Activated naive CD4-positive, alpha-beta T cell treated with anti-CD3 and anti-CD28 coated beads for 36 hours (primary cell): Measurements from ENCODE around the gene NPIPB6. TPM values are rescaled to one million over a fixed set of nuclear protein-coding genes. Genes with fewer than 3 reads are reported as not detected.
"Not testable (repeated sequence)": the region's sequence is repeated elsewhere in the genome, so short reads cannot be mapped to it uniquely, and the experiment has no call there.

Experiments
- CTCF ChIA-PET: fragments of 350-600 bp; sonication (Branson Sonifier 250); formaldehyde crosslinking; loops from one replicate; lab custom pipeline; 2021; ENCODE audit warnings: antibody characterized with exemption; lab: Charles Lee
- DNase-seq: peaks from one replicate; pipeline ENCODE4 v3.0.0-alpha.2; 2020
- H3K27ac Mint-ChIP-seq: one replicate; pipeline ENCODE4 v1.8.0; 2021; ENCODE audit warnings: mild to moderate bottlenecking, mixed read lengths
- H3K27me3 Mint-ChIP-seq: one replicate; pipeline ENCODE4 v1.8.0; 2021; ENCODE audit warnings: low read depth, mixed read lengths
- H3K36me3 Mint-ChIP-seq: one replicate; pipeline ENCODE4 v1.8.0; 2021; ENCODE audit warnings: low read depth, mixed read lengths
- H3K4me1 Mint-ChIP-seq: one replicate; pipeline ENCODE4 v1.8.0; 2021; ENCODE audit warnings: low read depth, mixed read lengths
- H3K4me3 Mint-ChIP-seq: one replicate; pipeline ENCODE4 v1.8.0; 2021; ENCODE audit warnings: mild to moderate bottlenecking, moderate library complexity, mixed read lengths
- H3K9me3 Mint-ChIP-seq: one replicate; pipeline ENCODE4 v1.8.0; 2021; ENCODE audit warnings: mixed read lengths
- intact Hi-C: fragments of 100-400 bp; cut with micrococcal nuclease; formaldehyde crosslinking; loops from one replicate; pipeline ENCODE4 v1.15.1; 2023
- total RNA-seq, 2 experiments: library from RNA; stranded (reverse); gene quantifications; one replicate each; pipeline ENCODE4 v1.2.3, GENCODE V29; 2021

Gene NPIPB6
- 1 to 10 TPM; 2.0 TPM for total RNA-seq

DNA sequence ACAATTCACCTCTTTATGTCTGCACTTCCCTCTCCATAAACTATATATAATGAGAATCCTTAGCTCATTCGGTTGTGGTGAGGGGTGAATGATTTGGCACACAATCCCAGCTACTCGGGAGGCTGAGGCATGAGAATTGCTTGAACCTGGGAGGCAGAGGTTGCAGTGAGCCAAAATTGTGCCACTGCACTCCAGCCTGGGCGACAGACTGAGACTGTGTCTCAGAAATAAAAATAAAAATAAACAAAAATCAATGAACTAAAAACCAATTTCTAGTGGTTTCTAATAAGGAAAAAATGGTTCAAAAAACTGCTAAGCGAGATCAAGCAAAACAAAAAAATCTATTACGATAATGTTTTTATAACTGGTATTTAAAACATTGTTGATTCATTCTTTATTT is at the start of gene NPIPB6:
Gene NPIPB6, minus strand, starts transcription at position 101 of the 400 bp plus-strand sequence. CDS start 686 bp downstream, outside the sequence.
- CTCF ChIA-PET, H3K27me3 Mint-ChIP-seq, H3K4me3 Mint-ChIP-seq, DNase-seq, H3K27ac Mint-ChIP-seq, intact Hi-C loops, H3K4me1 Mint-ChIP-seq, H3K9me3 Mint-ChIP-seq, H3K36me3 Mint-ChIP-seq: not testable (repeated sequence)

DNA sequence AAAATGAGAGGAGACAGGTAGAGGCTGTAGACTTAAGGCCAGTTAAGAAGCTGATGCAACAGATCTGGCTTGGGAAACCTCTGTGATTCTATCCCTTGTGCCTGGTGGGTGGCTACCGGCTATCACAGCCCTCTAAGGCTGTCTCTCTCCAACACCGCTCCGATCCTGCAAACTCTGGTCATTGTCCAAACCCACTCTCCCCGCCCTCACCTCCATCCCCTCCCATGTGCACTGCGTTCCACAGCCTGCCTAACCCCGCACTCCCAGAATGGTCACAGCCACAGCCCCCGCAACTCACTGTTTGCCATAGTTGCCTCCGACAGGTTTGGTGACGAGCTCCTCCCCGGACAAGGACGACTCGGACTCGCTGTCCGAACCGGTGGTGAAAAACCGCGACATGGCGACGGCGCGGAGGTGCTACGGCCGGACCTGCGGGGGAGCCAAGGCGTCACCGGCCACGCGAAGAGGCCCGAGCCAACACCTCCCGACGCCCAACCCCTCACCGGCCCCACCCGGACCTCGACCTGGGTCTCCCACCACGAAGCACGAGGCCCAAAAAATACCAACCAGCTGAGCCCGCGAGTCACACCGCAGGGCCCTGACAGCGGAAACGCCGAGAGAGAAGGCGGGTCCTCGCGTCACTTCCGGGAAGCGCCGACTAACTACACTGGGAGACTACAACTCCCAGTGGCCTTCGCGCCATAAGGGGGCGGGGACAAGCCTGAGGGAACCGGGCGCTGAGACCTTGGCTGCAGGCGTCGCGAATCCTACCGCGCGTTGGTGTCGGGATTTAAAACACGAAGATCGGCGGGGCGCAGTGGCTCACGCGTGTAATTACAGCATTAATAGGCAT is 40.1 kb upstream of the NPIPB6 start, which contains the start of gene EIF3CL:
Gene EIF3CL, minus strand, starts transcription at position 622 of the 853 bp plus-strand sequence. Its CDS starts 223 bp downstream, at position 399.
- H3K27me3 Mint-ChIP-seq, intact Hi-C loops, DNase-seq, H3K9me3 Mint-ChIP-seq, CTCF ChIA-PET, H3K36me3 Mint-ChIP-seq, H3K4me1 Mint-ChIP-seq: not testable (repeated sequence)
- peak within 1 kb of the TSS; percentile 18 for H3K27ac Mint-ChIP-seq
- peak within 1 kb of the TSS; percentile 74 for H3K4me3 Mint-ChIP-seq

DNA sequence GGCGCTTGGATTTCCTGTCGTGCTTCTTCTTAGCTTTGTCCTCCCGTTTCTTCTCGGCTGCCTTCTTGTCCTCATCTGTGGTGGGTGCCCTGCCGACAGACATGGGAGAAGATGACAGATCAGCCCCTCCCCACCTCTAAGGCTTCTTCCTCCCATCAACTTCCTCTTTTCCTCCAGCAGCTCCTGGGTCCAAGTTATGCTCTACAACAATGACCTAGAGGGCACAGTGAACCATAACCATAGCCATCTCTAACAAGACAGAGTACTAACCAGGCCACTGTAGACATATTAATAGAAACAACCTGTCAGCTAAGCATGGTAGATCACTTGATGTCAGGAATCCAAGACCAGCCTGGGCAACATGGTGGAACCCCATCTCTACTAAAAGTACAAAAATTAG is 28.7 kb upstream of the NPIPB6 start:
- H3K4me1 Mint-ChIP-seq, H3K36me3 Mint-ChIP-seq, DNase-seq, H3K4me3 Mint-ChIP-seq, H3K27ac Mint-ChIP-seq, H3K27me3 Mint-ChIP-seq, intact Hi-C loops, H3K9me3 Mint-ChIP-seq, CTCF ChIA-PET: not testable (repeated sequence)

DNA sequence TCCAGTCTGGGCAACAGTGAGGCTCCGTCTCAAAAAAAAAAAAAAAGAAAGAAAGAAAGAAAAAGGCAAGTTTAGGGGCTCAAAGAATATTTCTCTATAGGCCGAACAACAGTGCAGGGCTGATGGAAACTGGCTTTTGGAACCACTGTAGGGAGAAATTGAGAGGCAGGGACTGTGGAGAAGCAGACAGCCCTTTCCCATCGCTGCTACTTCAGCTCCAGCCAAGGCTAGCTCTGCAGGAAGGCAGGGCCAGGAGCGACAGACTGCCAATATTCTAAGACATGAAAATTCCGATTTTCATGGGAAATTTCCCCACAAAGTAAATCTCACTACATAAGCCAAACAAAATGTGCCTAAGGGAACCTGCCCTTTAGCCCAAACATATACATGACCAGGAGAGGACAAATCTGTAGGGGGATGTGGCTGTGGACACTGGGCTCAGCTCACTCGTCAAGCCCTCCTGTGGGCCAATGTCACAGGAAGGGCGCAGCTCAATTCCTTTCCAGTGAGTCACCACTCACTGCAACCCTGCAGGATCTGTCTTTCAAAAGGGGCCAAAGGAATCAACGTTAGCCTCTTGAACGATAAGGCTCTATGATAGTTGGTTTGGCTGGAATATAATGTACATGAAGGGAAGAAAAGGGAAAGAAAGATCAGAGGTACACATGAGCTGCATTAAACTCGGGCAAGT is 19.0 kb upstream of the NPIPB6 start:
- intact Hi-C loops, H3K4me3 Mint-ChIP-seq, H3K9me3 Mint-ChIP-seq, H3K36me3 Mint-ChIP-seq, H3K27me3 Mint-ChIP-seq, DNase-seq, H3K4me1 Mint-ChIP-seq, CTCF ChIA-PET, H3K27ac Mint-ChIP-seq: not testable (repeated sequence)

DNA sequence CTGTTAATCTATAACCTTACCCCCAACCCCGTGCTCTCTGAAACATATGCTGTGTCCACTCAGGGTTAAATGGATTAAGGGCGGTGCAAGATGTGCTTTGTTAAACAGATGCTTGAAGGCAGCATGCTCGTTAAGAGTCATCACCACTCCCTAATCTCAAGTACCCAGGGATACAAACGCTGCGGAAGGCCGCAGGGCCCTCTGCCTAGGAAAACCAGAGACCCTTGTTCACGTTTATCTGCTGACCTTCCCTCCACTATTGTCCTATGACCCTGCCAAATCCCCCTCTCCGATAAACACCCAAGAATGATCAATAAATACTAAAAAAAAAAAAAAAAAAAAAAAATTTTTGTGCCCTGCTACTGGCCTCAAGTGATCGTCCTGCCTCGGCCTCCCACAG is 14.5 kb upstream of the NPIPB6 start:
- H3K4me3 Mint-ChIP-seq, DNase-seq, H3K27me3 Mint-ChIP-seq, H3K36me3 Mint-ChIP-seq, H3K4me1 Mint-ChIP-seq, H3K27ac Mint-ChIP-seq, H3K9me3 Mint-ChIP-seq, CTCF ChIA-PET, intact Hi-C loops: not testable (repeated sequence)

DNA sequence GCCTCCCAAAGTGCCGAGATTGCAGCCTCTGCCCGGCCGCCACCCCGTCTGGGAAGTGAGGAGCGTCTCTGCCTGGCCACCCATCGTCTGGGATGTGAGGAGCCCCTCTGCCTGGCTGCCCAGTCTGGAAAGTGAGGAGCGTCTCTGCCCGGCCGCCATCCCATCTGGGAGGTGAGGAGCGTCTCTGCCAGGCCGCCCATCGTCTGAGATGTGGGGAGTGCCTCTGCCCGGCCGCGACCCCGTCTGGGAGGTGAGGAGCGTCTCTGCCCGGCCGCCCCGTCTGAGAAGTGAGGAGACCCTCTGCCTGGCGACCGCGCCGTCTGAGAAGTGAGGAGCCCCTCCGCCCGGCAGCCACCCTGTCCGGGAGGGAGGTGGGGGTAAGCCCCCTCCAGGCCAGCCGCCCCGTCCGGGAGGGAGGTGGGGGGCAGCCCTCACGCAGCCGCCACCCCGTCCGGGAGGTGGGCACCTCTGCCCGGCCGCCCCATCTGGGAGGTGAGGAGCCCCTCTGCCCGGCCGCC is 13.9 kb upstream of the NPIPB6 start:
- H3K4me1 Mint-ChIP-seq, H3K4me3 Mint-ChIP-seq, H3K27ac Mint-ChIP-seq, DNase-seq, H3K36me3 Mint-ChIP-seq, CTCF ChIA-PET, H3K27me3 Mint-ChIP-seq, intact Hi-C loops, H3K9me3 Mint-ChIP-seq: not testable (repeated sequence)

DNA sequence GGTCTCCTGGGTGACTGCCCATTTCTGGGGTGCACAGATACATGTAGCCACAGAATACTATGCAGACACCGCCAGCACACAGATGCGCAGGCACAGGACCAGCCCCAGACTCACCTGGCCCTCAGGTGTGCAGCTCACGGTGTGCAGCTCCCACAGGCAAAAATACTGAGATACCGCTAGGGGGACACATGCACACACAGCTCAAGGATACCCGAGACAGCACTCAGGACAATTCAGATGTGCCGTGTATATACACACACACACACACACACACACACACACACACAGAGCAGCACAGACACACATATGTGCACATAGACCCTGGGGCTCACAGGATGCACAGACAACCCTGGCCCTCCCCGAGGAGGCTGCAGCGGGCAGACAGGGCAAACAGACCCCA is 11.8 kb upstream of the NPIPB6 start:
- DNase-seq, result peak; percentile 5
- H3K27ac Mint-ChIP-seq, result not testable (repeated sequence)

DNA sequence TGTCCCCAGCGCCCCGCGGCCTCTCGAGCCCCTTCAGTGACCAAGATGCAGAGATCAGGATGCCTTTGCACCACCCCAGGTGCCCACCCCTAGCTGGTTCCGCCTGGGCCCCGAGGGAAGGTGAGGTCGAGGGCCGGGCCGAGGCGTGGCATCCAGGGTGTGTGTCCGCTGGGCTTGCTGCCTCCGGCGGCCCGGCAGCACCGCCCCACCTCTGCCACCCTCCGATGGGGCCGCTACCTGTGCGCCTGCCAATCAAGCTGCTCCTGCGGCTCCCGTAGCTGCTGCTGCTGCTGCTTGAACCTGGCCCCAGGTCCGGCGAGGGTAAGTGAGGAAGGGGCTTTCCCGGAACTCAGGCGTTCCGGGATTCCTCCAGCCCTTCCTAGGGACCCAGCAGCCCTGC is 11.0 kb upstream of the NPIPB6 start:
- CTCF ChIA-PET, H3K27me3 Mint-ChIP-seq, intact Hi-C loops, H3K36me3 Mint-ChIP-seq, H3K4me3 Mint-ChIP-seq, H3K4me1 Mint-ChIP-seq, H3K27ac Mint-ChIP-seq, DNase-seq, H3K9me3 Mint-ChIP-seq: not testable (repeated sequence)

More for the DNA sequence above, 11.8 kb upstream of the NPIPB6 start:
- CTCF ChIA-PET, H3K27me3 Mint-ChIP-seq, H3K4me1 Mint-ChIP-seq, H3K36me3 Mint-ChIP-seq, intact Hi-C loops, H3K9me3 Mint-ChIP-seq, H3K4me3 Mint-ChIP-seq: not testable (repeated sequence)

DNA sequence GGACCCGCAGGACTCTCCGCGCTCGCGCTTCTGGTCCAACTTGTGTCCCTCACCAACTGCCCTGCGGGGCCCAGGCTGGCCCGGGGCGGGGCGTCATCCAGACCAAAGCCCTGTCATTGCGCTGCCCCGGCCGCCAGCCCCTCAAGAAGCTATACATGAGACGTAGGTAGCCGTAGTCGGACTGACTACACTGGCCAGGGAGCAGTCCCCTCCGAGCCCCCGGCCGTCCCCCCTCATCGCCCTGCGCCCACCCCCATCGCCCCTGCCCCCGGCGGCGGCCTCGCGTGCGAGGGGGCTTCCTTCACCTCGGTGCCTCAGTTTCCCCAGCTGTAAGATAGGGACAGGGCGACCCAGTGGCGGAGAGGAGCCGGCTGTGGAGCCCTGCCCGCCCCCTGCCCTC is 4.6 kb upstream of the NPIPB6 start:
- intact Hi-C loops, H3K27me3 Mint-ChIP-seq, H3K36me3 Mint-ChIP-seq, H3K27ac Mint-ChIP-seq, H3K4me1 Mint-ChIP-seq, H3K4me3 Mint-ChIP-seq, H3K9me3 Mint-ChIP-seq, CTCF ChIA-PET, DNase-seq: not testable (repeated sequence)

DNA sequence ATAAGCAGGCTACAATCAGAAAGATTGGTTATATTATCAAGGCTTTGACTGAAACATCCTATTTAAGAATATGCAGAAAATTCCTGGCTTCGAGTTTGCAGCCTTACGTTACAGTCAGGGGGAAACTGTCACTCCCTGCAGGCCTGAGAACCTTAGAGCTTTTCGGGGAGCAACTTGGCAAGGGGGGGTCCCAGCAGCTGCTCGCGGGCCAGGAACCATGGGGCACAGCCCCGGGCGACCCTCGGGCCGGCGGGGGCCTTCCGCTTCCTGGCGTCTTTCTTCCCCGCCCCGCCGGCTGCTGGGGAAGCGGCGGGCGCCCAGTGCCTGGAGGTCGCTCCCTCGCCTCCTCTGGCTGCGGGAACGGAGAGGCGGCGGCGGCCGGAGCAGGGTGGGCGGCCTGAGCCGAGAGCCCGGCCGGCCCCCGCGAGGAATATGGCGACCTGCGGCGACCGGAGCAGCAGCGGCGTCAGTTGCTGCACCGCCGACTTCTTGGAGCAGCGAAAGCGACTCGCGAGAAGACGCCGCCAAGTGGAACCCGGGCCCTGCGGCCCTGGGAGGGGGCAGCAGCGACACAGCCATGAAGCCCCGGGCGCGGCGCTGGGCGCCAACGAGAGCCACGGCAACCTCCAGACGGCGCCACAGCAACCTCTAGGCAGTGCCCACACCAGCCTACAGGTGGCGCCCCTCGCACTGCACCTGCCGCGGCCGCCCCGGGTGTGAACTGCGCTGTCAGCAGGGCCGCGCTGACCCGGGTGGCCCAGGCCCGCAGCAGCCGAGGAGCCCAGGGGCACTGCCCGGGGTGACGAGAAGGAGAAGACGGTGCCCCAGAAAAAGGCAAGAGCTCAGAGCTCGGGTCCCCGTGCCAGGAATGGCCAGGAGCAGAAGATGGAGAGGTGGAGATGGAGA is 1.2 kb upstream of the NPIPB6 start:
- H3K4me1 Mint-ChIP-seq, CTCF ChIA-PET, H3K4me3 Mint-ChIP-seq, H3K9me3 Mint-ChIP-seq, H3K27ac Mint-ChIP-seq, H3K27me3 Mint-ChIP-seq, H3K36me3 Mint-ChIP-seq, intact Hi-C loops: not testable (repeated sequence)
- DNase-seq, result peak; percentile 10

DNA sequence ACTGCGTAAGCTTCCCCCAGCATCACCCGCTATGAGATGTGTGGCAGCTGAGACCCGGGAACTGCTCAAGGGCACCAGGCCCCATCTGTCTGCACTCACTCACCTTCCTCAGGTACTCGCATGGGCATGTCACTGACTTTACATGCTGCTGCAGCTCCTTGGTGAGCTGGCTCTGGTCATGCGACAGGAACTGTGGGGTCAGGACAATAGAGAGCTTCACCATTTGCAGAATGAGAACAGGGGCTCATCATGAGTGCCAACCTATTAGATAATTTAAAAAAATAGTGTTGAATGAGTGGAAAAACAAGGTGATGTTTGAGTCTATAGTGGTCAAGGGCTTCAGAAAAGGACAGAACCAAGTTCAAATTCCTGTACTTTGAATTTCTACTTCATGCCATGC is 708 bp downstream of the NPIPB6 start:
- CTCF ChIA-PET, H3K27me3 Mint-ChIP-seq, H3K4me3 Mint-ChIP-seq, H3K27ac Mint-ChIP-seq, H3K4me1 Mint-ChIP-seq, H3K36me3 Mint-ChIP-seq, intact Hi-C loops, H3K9me3 Mint-ChIP-seq, DNase-seq: not testable (repeated sequence)

DNA sequence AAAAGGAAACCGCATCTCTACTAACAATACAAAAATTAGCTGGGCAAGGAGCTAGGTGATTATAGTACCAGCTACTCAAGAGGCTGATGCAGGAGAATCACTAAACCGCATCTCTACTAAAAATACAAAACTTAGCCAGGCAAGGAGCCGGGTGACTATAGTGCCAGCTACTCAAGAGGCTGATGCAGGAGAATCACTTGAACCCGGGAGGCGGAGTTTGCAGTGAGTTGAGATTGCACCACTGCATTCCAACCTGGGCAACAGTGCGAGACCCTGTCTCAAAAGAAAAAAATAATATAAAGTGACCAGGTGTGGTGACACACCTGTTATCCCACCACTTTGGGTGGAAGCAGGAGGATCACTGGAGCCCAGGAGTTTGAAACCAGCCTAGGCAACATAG is 25.1 kb downstream of the NPIPB6 start:
- DNase-seq, H3K27ac Mint-ChIP-seq, H3K4me1 Mint-ChIP-seq, CTCF ChIA-PET, intact Hi-C loops, H3K9me3 Mint-ChIP-seq, H3K36me3 Mint-ChIP-seq, H3K27me3 Mint-ChIP-seq, H3K4me3 Mint-ChIP-seq: not testable (repeated sequence)
